ENCODE measurements around the gene UTP25. TPM values are rescaled to one million over a fixed set of nuclear protein-coding genes. Genes with fewer than 3 reads are reported as not detected.

Gene UTP25
- total RNA-seq, 1 experiment from 2014 or later, result 12.7 TPM

GRCh38 chr1:209850342-209850979, 22.7 kb downstream of the UTP25 start:
- intact Hi-C loops (cut with micrococcal nuclease), result no loop called here
- POLR2A ChIA-PET, result no interaction called here
- CTCF ChIA-PET, result interaction anchor here (2.1 kb wide), 1 partner anchor 10 kb away, joined by 8 read pairs; no protein-coding TSS in a partner anchor
- H3K36me3 ChIP-seq (ENCODE audit: control insufficient read depth in 1 of 2, insufficient read depth in 2 of 2, low read length in 2 of 2), result peaks cover 17 to 50% of the 10 kb centered on the region in 2 experiments
- ATAC-seq (peak; percentile 93), DNase-seq (ENCODE audit: low read depth, low spot score) (peak; percentile 13)
- H3K4me3 ChIP-seq (replicated peaks in 1 of 2; ENCODE audit: low read depth in 1 of 2, low read length in 2 of 2), result no peak overlapping the region
- H3K79me2 ChIP-seq (ENCODE audit: insufficient read depth, low read length), result peaks cover 11% of the 10 kb centered on the region; the same call in 1 of the 2 replicates
- peak; percentile 13 to 80 (median 79); a peak in 4 of 6 replicates for TF ChIP-seq CTCF (IDR thresholded peaks at IDR 0.05 in 2 of 3, conservative IDR thresholded peaks at IDR 0.05 in 1 of 3; ENCODE audit: borderline replicate concordance in 1 of 3, insufficient read depth in 1 of 3, low read depth in 2 of 3, low read length in 2 of 3)
- TF ChIP-seq RAD21 (IDR thresholded peaks at IDR 0.05; ENCODE audit: low read depth), result peak; percentile 41
- TF ChIP-seq ELF1 (IDR thresholded peaks at IDR 0.05; ENCODE audit: borderline replicate concordance, low read depth), result no peak
- H3K27ac ChIP-seq (ENCODE audit: low read depth, low read length), result no peak overlapping the region
- H3K9ac ChIP-seq (ENCODE audit: low read length), result no peak overlapping the region
- H3K4me1 ChIP-seq (ENCODE audit: control insufficient read depth in 1 of 2, insufficient read depth in 2 of 2, low read length in 2 of 2), result no peaks in the 10 kb centered on the region
- H4K20me1 ChIP-seq (ENCODE audit: insufficient read depth), result no peaks in the 10 kb centered on the region
- H3K27me3 ChIP-seq (ENCODE audit: insufficient read depth, low read length), result no peaks in the 10 kb centered on the region
- no peaks in the 10 kb centered on the region for H3K9me2 ChIP-seq (ENCODE audit: insufficient read depth)
- BruUV-seq (replicated peaks), result no TSS peak
- RAD21 ChIA-PET (ENCODE audit: low non-redundant PET in 1 of 2, low total read pairs in 2 of 2, uncharacterized antibody in 2 of 2, unreplicated experiment in 2 of 2), result no interaction called here
- H2AFZ ChIP-seq (ENCODE audit: low read depth, low read length, poor library complexity, severe bottlenecking), result no peak overlapping the region
- no peaks in the 10 kb centered on the region for H3K9me3 ChIP-seq (ENCODE audit: control insufficient read depth in 1 of 2, insufficient read depth in 1 of 2, low read depth in 1 of 2, low read length in 2 of 2)
- no peak overlapping the region for H3K4me2 ChIP-seq (ENCODE audit: low read length)

GRCh38 chr1:209853676-209854075, 25.9 kb downstream of the UTP25 start:
- Histone ChIP-seq H2AFZ (ENCODE audit: low read depth, low read length, poor library complexity, severe bottlenecking) (no peak overlapping the region), H3K4me1 (ENCODE audit: control insufficient read depth in 1 of 2, insufficient read depth in 2 of 2, low read length in 2 of 2) (no peaks in the 10 kb centered on the region), H3K4me2 (ENCODE audit: low read length) (no peak overlapping the region), H3K27ac (ENCODE audit: low read depth, low read length) (no peak overlapping the region), H3K79me2 (ENCODE audit: insufficient read depth, low read length) (peaks cover 3% of the 10 kb centered on the region; the same call in 1 of the 2 replicates), H3K9me3 (ENCODE audit: control insufficient read depth in 1 of 2, insufficient read depth in 1 of 2, low read depth in 1 of 2, low read length in 2 of 2) (no peaks in the 10 kb centered on the region), H4K20me1 (ENCODE audit: insufficient read depth) (no peaks in the 10 kb centered on the region), H3K27me3 (ENCODE audit: insufficient read depth, low read length) (no peaks in the 10 kb centered on the region), H3K9me2 (ENCODE audit: insufficient read depth) (no peaks in the 10 kb centered on the region), H3K36me3 (ENCODE audit: control insufficient read depth in 1 of 2, insufficient read depth in 2 of 2, low read length in 2 of 2) (peaks cover 17 to 47% of the 10 kb centered on the region in 2 experiments), H3K9ac (ENCODE audit: low read length) (no peak overlapping the region), H3K4me3 (replicated peaks in 1 of 2; ENCODE audit: low read depth in 1 of 2, low read length in 2 of 2) (no peak overlapping the region)
- intact Hi-C loops (cut with micrococcal nuclease), result no loop called here
- ChIA-PET CTCF (no interaction called here), POLR2A (no interaction called here), RAD21 (ENCODE audit: low non-redundant PET in 1 of 2, low total read pairs in 2 of 2, uncharacterized antibody in 2 of 2, unreplicated experiment in 2 of 2) (no interaction called here)
- DNase-seq (ENCODE audit: low read depth, low spot score) (no peak), ATAC-seq (no peak)
- no TSS peak for BruUV-seq (replicated peaks)
- TF ChIP-seq YY1 (IDR thresholded peaks at IDR 0.05; ENCODE audit: extremely low read depth, insufficient replicate concordance, low read depth, low read length) (no peak), CBX3 (IDR thresholded peaks at IDR 0.05; ENCODE audit: low read depth) (no peak), ELF1 (IDR thresholded peaks at IDR 0.05; ENCODE audit: borderline replicate concordance, low read depth) (no peak), CTCF (IDR thresholded peaks at IDR 0.05 in 2 of 3, conservative IDR thresholded peaks at IDR 0.05 in 1 of 3; ENCODE audit: borderline replicate concordance in 1 of 3, insufficient read depth in 1 of 3, low read depth in 2 of 3, low read length in 2 of 3) (no peak), ZNF274 (IDR thresholded peaks at IDR 0.05; ENCODE audit: low read depth, low read length) (no peak), RAD21 (IDR thresholded peaks at IDR 0.05; ENCODE audit: low read depth) (no peak), POLR2AphosphoS5 (IDR thresholded peaks at IDR 0.05; ENCODE audit: low read depth, low read length) (no peak), TCF7L2 (IDR thresholded peaks at IDR 0.05; ENCODE audit: borderline replicate concordance, extremely low read depth, insufficient read depth, insufficient read length) (no peak), SP1 (IDR thresholded peaks at IDR 0.05; ENCODE audit: low read depth) (no peak), FOSL1 (IDR thresholded peaks at IDR 0.05; ENCODE audit: low read depth) (no peak)
